Activated naive CD4-positive, alpha-beta T cell treated with Interleukin-2 at 50 U/mL for 16 hours (primary cell): ENCODE results near the gene DEGS1.
"Not testable (repeated sequence)": the region's sequence is repeated elsewhere in the genome, so short reads cannot be mapped to it uniquely, and the experiment has no call there.

ENCODE experiments used
- DNase-seq: peaks from one replicate; pipeline ENCODE4 v3.0.0-alpha.2; 2020

Gene DEGS1

DNA sequence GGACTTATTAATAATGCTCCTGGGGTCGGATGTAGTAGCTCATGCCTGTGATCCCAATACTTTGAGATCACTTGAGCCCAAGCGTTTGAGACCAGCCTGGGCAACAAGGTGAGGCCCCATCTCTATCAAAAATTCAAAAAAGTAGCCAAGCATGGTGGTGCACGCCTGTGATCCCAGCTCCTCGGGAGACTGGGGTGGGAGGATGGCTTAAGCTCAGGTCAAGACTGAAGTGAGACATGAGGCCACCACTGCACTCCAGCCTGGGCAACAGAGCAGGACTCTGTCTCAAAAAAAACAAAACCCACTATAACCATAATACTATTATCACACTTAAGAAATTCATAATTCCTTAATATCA, 1.6 kb upstream of the DEGS1 start:
- DNase-seq = no peak

DNA sequence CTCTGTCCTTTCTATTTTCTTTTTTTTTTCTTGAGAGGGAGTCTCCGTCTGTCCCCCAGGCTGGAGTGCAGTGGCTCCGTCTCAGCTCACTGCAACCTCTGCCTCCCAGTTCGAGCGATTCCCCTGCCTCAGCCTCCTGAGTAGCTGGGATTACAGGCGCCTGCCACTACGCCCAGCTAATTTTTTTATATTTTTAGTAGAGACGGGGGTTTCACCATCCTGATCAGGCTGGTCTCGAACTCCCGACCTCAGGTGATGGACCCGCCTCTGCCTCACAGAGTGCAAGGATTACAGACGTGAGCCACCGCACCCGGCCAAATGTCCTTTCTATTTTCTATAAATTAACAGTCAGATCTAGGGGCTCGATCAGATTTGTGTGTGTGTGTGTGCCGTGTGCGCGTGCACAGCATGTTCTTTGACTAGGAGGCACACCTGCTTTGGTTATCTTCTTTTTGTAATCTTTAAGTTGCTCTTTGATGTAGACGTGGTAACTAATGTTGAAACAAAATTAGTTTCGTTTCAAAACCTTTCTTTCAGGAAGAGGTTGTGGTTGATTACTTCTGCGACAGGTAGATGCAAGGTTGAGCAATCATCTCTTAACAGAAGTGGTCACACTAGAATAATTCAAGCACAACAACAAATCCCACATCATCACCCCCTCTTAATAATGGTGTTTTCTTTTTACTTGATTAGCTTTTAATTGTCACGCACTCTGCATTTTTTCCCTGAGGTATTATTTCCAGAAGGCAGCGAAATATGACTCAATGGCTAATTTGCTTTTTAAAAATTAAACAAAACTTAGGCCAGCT, 779 bp upstream of the DEGS1 start:
- DNase-seq = peak; percentile 56

DNA sequence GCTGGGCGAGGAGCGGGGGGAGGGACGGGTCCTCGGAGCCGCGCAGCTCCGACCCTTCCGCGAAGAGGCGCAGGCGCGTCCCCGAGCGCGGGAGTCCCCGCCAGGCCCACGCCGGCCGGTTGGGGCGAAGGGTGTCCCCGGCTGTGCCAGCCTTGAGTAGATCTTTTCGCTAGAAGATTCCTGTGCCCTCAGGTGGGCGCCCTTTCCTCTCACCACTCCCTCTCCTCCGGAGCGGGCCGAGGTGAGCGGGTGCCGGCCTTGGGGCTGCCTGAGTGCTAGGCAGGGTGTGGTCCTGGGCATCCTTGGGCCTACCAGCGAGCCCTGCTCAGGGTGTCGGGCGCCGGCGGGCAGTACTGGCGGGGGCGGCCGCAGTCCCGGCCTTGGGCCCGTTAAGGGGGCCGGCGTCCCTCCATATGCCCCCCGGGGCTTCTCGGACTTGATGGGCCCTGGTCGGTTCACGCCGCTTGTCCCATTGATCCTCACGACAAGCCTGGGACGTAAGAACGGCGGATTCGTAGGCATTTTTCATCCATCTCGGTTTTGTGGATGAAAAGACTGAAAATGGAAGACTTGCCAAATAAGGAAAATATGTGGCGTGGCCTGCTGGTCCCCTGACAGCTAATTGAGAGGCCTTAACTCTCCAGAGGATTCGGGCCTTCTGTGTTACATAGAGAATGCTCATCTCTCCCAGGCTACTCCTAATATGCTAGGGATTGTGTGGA, 712 bp downstream of the DEGS1 start:
- peak; percentile 69 for DNase-seq

DNA sequence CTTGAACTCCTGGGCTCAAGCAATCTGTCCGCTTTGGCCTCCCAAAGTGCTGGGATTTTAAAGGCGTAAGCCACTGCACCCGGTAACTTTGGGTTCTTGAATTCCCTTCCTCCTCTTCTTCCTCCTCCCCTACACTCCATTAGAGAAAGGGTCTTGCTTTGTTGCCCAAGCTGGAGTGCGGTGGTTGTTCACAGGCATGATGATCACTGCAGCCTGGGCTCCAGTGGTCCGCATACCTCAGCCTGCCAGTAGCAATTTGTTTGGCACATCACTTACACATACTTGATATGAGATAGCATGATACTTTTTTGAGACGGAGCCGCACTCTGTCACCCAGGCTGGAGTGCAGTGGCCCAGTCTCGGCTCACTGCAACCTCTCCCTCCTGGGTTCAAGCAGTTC, 2.2 kb downstream of the DEGS1 start:
- DNase-seq = no peak

DNA sequence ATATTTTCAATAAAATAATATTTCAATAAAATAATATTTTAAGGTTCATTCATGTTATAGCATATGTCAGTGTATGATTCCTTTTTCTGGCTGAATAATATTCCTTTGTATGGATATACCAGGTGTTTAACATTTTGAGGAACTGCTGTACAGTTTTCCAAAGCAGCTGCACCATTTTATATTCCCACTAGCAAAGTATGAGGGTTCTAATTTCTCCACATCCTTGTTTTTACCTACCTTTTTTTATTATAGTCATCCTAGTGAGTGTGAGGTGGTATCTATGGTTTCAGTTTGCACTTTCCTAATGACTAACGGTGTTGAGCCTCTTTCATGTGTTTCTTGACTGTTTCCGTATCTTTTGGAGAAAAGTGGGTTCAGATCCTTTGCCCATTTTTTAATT, 5.2 kb downstream of the DEGS1 start:
- DNase-seq = no peak

DNA sequence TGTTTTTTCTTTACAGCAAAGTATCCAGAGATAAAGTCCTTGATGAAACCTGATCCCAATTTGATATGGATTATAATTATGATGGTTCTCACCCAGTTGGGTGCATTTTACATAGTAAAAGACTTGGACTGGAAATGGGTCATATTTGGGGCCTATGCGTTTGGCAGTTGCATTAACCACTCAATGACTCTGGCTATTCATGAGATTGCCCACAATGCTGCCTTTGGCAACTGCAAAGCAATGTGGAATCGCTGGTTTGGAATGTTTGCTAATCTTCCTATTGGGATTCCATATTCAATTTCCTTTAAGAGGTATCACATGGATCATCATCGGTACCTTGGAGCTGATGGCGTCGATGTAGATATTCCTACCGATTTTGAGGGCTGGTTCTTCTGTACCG, 6.5 kb downstream of the DEGS1 start:
- no peak for DNase-seq

DNA sequence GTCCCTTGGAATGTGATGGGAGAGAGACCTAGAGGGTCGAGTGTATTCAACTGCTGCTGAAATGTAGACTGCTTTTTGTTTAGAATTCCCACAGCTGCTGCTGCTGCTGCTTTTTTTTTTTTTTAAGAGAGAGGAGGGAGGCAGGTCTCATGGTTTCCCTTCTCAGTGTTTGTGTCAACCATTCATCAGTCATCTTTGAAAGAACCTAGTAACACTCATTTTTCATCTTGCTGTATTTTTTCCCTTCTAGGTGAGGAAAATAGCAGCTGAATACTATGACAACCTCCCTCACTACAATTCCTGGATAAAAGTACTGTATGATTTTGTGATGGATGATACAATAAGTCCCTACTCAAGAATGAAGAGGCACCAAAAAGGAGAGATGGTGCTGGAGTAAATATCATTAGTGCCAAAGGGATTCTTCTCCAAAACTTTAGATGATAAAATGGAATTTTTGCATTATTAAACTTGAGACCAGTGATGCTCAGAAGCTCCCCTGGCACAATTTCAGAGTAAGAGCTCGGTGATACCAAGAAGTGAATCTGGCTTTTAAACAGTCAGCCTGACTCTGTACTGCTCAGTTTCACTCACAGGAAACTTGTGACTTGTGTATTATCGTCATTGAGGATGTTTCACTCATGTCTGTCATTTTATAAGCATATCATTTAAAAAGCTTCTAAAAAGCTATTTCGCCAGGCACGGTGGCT, 9.2 kb downstream of the DEGS1 start:
- no peak for DNase-seq

DNA sequence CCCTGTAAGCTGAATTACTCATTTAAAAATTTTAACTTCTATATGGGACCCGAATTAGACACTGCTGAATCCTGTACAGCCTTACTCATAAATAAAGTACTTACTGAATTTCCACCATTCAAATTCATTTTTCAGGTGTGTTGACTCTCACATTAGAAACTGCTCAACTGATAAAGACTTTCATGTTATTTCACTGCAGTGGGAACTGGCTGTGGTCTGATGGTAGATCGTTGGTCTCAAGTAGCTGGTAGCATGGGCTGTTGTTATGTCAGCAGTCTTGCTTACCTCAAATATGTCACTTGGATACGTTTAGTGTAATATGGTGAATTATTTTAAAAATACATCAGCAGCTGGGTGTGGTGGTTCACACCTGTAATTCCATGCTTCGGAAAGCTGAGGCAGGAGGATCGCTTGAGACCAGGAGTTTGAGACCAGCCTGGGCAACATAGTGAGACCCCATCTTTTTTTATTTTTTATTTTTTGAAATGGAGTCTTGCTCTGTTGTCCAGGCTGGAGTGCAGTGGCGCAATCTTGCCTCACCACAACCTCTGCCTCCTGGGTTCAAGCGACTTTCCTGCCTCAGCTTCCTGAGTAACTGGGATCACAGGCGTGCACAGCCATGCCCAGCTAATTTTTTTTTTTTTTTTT, 10.4 kb downstream of the DEGS1 start:
- no peak for DNase-seq

DNA sequence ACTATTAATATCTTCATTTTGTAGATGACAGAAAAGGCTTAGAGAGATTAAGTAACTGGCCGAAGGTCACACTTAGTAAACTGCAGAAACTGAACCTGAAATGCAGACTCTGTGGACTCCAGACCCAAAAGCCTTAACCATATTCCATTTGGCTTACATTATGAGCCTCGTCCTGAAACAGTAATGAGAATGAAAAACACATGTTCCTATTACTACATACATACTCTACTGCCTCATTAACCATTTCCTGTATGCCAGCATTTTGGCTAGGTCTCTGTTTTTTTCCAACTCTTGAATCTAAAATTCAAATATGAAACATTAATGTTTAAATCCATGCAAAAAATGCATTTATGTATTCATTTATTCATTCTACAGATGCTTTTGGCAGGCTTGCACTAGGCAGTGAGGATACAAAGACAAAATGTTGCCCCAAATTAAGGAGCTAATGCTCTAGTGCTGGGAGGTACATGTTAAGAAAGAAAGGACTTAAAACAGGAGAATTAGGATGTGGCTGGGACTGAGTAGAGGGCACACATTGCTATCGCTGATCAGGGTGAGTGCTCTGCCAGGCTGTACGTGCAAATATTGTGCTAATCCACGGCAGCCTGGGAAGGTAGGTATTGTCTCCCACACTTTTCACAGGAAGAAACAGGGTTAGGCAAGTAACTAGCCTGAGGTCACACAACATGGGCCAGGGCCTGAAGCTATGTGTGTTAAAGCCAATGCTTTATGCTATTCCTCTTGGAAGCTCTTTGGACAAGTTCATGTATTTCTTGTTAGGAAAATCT, 14.0 kb downstream of the DEGS1 start:
- DNase-seq = no peak

DNA sequence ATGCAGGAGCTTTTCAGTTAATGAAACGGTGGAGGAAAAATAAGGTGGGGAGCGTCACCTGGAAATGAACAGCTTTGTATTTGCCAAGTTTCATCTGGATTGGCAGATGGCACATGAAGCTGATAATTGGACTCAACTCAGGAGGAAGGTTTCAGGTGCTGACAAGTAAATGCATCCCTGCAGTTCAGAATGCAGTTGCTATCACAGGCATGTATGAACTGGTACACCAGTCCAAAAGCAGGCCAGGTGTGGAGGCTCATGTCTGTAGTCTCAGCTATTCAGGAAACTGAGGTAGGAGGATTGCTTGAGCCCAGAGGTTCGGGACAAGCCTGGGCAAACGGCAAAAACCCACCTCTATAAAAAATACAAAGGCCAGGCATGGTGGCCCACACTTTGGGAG, 15.5 kb downstream of the DEGS1 start:
- no peak for DNase-seq

DNA sequence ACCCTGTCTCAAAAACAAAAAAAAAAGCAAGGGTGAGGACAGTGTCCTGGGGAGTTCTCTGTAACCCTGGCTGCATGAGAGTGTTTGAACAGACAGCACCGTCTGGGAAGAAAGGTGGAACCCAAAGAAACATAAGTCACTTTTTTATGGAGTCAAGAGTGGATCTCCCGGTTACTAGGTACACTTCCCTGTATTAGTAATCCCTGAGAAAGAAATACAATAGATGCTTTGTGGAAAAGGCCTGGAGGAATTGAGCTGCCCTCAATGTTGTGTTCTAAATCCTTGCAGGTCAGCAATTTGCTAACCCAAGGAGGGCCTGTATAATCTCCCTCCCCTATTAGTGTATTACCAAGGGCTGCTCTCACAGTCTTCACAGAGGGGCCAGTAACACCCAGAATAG, 16.6 kb downstream of the DEGS1 start:
- no peak for DNase-seq

DNA sequence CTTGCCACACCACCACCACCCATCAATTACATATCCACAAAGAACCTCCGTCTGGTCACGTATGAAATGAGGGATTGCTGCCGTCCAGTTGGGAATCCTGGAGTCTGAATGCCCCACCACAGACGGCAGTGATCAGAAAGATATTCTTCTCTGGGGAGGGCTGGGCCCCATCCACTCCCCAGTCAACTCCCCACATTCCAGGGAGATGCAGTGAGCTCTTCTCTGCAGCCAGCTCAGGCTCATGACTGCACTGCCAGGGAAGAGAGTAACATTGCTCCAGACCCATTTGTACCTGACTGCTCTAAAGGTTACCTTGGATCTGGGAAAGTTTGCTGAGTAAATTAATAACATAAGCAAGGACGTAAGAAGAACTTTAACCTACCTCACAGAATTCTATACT, 18.3 kb downstream of the DEGS1 start:
- DNase-seq = no peak

DNA sequence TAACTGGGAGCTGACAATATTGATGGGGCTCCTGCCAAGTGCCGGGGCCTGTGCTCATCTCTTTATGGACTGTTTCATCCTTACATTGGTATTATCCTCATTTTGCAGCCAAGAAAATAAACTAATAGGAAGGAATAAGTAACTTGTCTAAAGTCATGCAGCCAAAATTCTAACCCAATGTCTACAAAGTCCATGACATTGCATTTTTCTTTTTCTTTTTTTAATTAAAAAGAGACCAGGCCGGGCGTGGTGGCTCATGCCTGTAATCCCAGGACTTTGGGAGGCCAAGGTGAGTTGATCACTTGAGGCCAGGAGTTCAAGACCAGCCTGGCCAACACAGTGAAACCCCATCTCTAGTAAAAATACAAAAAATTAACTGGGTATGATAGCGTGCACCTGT, 18.8 kb downstream of the DEGS1 start:
- no peak for DNase-seq

DNA sequence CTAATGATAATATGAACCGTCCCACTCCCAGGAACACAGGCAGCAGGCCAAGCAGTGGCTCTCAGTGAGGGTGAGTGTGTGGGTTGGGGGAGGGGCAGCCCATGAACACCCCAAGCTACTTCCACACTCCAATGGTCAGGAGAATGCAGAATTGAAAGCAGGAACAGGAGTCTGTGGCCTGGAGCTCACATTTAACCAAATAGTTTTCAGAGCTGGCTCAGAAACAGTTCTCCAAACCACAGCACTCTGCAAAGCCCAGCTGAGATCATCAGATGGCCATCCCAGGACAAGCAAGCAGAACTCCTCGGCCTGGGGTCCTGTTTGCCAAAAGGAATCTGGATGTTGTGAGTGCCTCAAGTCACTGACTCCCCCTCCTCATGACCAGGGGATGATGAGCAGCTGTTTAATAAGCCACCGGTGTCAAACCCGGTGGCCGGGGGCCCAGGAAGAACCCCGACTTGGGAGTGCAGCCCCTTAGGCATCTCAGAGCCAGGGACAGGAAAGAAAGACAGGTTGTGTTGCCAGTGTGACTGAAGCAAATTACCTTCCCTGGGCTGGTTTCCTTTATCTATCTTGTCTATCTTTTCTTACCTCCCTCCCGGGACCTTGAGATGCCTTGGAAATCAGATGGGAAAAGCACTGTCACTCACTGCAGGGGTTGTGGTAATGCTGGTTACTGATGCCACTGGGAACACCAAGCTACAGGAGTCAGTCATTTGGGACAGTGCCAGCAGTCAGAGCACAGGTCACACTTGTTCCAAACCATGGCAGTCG, 20.4 kb downstream of the DEGS1 start:
- no peak for DNase-seq

DNA sequence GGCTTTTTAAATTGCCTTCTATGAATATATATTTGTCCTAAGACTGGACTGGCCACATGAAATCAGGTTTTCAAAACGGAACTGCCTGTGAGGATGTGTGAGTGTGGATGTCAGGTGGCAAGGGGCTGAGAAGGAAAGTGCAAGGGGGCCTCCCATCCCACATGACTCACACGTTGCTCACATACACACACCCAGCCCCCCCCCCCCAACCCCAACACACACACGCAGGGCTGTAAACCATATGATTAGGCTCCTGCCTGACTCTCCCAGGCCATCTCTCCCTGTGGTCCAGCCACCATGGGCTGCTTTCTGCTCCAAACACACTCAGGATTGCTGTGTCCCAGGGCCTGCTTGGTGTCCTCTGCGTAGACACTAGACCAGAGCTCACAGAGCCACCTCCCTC, 22.4 kb downstream of the DEGS1 start:
- peak; percentile 31 for DNase-seq

DNA sequence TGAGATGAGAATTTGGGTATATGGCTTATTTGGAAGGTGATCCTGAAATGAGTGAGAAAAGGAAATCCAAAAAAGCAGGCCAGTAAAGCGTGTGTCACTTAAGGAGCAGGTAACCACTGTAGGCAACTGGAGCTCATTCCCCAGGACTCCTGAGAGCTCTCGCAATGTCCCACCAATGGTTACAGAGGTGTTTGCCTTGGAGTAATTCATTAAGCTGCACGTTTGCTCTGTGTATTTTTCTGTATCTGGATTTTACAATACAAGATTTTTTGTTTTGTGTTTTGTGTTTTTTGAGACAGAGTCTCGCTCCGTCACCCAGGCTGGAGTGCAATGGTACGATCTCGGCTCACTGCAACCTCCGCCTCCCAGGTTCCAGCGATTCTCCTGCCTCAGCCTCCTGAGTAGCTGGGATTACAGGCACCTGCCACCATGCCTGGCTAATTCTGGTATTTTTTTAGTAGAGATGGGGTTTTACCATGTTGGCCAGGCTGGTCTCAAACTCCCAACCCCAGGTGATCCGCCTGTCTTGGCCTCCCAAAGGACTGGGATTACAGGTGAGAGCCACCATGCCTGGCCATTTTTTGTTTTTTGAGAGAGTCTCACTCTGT, 23.0 kb downstream of the DEGS1 start:
- DNase-seq = not testable (repeated sequence)

DNA sequence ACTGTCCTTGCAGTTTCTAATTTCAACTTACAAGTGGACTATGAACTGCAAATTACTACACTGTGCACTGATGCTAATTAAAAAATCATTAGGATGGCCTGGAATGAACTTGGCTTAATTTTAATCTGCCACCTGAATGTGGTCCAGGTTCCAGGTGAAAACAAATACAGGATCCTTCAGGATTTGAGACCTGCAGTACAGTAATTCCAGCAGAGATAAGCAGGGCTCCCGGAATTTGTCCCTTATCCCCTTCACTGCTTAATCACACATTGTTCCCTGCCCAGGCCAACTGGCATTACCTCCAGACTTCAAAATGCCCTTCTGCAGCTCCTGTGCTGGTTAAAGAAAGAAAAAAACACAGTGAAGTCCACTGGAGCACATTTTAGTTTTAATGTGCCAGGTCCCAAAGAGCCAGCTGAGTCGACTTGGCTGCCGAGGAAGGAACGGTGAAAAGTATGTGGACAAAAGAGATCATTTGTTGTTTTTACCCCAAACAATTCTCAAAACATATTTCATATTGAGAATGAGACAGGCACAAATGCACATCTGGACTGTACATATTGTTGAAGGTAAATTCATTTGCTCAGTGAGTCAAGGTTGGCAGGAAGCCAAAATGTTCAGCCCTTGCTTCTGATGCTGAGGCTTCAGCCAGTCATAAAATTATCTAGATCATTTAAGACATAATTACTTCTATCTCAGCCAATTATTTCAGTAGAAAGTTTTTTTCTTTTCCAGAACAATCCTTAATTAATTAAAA, 28.3 kb downstream of the DEGS1 start:
- DNase-seq = no peak

DNA sequence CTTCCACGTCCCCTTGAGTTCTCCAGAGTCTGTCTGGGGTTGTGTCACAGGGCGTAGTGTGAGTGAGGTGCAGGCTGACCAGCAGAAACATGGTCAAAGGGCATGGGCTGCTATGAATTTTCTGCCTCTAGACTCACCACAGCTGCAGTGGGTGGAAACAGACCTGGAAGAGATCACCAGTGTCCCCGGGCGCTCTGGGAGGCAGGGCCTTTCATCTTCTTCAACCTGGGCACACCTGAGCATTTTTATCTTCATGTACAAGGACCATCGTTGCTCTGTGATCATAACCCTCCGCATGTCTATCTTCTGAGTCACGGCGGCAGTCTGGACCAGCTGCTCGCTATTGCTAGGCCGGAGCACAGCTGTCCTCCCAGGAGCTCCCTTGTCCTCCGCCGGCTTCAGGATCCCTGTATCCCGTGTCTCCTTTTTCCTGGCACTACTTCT, 29.6 kb downstream of the DEGS1 start:
- DNase-seq = no peak

DNA sequence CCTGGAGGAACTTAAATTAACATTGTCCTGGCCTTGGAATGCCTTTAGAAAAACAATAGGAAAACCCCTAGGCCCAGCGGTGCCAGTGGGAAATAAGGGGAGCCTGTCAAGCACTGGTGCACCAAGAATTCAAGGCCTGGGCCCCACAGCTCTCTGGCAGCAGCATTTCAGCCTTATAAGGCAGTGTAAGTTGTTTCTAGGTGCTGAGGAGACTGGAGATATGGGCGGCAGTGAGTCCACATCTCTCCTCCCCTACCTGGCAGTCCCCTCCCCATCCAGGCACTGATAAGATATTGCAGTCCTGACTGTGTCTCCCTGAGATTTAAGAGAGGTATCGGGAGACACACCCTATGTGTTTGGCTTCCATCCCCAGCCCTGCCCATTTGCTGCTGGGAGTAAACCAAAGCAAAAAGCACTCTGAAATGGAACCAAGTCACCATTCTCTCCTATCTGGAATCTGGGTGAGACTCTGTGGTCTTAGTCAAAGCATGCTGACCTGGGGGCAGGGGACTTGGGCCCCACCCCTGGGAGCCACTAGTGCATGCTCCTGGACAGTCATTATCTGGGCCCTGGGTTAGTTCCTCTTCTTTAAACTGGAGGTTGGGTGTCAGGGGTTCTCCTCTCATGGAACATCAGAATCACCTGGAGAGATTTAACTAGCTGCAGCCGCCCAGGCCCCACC, 30.5 kb downstream of the DEGS1 start:
- DNase-seq = no peak

DNA sequence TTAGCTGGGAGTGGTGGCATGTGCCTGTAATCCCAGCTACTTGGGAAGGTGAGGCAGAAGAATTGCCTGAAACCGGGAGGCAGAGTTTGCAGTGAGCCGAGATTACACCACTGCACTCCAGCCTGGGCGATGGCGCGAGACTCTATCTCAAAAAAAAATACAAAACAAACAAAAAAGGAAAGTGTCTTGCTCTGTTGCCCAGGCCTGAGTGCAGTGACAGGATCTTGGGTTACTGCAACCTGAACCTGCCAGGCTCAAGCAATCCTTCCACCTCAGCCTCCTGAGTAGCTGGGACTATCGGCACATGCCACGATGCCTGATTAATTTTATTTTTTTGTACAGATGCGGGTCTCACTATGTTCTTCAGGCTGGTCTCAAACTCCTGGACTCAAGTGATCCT, 33.3 kb downstream of the DEGS1 start:
- no peak for DNase-seq
